ENCODE data around the gene PEAK1.
"Not testable (repeated sequence)": the region's sequence is repeated elsewhere in the genome, so short reads cannot be mapped to it uniquely, and the experiment has no call there.

GRCh38 chr15:77156000-77156399 is 263.9 kb downstream of the PEAK1 start:
- TF ChIP-seq POLR2A, CTCF (IDR thresholded peaks at IDR 0.05): not testable (repeated sequence)
